HG03103 (cell line): Measurements from ENCODE around the gene TINAGL1.
"Not testable (repeated sequence)": the region's sequence is repeated elsewhere in the genome, so short reads cannot be mapped to it uniquely, and the experiment has no call there.

Experiments used
- ATAC-seq: cut with Tn5 transposase; IDR thresholded peaks from one replicate; pipeline ENCODE4 v1.9.1; 2021; ENCODE audit warnings: low read depth; ENCODE audit not compliant: unreplicated experiment

Gene TINAGL1

DNA sequence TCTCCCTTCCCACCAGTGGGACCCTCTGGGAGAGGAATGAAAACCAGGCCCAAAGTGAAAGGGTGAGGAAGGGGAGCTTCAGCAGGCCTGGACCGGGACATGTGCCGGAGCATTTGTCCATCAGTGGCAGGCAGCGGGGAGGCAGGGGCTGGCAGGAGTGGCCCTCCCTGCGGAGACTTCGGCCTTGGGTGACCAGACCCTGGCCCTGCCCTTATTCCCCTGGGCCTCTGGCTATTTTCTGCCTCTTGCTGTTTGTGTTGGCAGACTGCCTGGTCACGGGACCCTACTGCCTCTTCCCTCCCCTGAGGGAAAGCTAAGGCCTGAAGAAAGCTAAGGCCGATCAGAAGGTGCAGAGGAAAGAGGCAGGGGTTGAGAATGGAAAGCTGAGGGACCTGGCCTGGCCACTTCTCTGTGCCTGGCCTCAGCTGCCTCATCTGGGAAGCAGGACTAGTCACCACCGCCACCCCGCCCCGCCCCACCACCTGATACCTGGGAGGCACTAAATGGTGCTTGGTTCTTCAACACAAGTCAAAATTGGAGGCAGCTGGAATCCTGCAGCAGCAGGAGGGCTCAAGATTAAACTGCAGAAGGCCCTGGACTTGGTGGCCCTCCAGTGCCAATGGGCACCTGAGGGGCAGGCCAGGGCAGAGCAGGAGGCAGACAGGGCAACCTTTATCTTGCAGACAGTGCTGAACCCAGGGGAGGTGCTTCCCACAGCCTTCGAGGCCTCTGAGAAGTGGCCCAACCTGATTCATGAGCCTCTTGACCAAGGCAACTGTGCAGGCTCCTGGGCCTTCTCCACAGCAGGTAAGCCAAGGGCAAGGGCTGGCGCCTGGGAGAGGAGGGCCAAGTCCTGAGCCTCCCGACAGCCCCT, 7.9 kb downstream of the TINAGL1 start:
- no peak for ATAC-seq

GRCh38 chr1:31584869-31585735, 8.8 kb downstream of the TINAGL1 start:
- no peak for ATAC-seq

DNA sequence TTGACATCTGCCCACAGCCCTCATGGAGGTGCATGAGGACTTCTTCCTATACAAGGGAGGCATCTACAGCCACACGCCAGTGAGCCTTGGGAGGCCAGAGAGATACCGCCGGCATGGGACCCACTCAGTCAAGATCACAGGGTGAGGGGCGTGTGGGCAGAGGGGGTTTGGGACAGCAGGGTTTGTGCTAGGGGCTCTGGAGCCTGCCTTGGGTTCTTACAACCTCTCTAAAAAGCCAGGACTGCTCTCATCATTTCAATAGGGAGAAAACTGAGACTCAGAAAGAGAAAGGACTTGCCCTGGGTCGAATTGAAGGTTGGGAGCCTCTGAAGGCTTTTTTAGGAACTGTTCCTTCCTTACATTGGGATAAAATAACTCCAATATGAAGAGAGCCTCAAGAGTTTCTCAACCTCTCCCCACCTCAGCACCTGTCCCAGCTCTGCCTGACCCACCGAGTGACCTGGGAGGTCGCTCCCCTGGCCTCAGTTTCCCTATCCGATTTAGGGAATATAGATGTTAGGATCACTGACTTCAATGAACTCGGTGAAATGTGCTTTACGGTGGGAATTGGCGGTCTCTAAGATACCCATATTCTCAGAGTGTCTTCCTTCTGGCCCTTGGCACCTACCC, 9.5 kb downstream of the TINAGL1 start:
- ATAC-seq, result no peak

DNA sequence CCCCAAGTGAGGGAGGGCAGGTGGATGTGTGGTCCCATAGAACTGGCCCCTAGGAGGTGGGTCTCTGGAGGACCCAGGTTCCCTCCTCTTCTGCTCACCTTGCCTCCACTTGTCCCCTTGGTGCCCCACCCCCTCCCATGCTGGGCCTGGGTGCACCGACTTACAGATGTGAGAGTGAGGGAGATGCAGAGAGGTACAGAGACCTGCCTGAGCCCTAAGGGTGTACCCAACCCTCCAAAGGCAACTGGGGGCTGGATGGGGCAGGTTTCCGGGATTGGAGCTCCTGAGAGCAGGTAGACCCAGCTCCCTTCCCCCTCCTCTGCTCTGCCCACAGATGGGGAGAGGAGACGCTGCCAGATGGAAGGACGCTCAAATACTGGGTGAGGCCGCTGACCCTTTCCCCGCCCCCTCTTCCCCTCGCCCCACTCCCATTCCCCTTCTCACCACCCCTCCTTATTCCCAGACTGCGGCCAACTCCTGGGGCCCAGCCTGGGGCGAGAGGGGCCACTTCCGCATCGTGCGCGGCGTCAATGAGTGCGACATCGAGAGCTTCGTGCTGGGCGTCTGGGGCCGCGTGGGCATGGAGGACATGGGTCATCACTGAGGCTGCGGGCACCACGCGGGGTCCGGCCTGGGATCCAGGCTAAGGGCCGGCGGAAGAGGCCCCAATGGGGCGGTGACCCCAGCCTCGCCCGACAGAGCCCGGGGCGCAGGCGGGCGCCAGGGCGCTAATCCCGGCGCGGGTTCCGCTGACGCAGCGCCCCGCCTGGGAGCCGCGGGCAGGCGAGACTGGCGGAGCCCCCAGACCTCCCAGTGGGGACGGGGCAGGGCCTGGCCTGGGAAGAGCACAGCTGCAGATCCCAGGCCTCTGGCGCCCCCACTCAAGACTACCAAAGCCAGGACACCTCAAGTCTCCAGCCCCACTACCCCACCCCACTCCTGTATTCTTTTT, 10.3 kb downstream of the TINAGL1 start:
- no peak for ATAC-seq

DNA sequence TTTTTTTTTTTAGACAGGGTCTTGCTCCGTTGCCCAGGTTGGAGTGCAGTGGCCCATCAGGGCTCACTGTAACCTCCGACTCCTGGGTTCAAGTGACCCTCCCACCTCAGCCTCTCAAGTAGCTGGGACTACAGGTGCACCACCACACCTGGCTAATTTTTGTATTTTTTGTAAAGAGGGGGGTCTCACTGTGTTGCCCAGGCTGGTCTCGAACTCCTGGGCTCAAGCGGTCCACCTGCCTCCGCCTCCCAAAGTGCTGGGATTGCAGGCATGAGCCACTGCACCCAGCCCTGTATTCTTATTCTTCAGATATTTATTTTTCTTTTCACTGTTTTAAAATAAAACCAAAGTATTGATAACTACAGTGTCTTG, 11.0 kb downstream of the TINAGL1 start:
- not testable (repeated sequence) for ATAC-seq

DNA sequence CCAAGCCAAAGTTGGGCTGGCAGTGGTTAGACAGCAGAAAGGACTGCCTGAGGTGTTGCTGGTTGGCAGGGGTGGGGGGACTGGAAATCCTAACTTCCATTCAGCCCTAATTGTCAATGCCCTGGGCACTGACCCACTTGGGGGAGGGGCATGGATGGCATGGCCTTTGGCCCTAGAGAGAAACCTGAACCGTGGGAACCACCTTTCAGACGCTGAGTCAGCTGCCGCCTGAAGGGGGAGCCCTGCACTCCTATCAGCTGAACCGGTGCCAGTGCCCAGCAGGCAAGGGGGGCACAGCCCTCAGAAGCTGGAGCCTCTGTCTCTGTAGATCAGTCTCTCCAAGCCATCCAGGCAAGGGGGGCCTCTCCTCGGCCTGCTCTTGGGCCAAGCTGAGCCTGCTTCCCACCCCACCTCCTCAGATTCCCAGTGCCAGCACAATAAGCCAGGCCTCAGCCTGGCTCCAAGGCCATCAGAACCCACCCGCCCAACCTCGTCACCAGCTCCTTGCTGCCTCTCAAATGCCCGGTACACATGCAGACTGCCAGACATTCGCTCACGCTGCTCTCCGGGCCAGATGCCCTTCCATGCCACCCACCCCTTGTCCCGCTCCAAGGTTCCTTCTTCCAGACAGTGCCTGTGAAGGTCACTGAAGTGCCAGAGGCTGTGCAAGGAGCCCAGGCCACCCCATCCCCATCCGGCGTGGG, 11.6 kb downstream of the TINAGL1 start:
- ATAC-seq, result no peak

- no peak for ATAC-seq
Observed at GRCh38 chr1:31588751-31589515, 12.6 kb downstream of the TINAGL1 start.

- ATAC-seq, result no peak
Observed at GRCh38 chr1:31591425-31592093, 15.2 kb downstream of the TINAGL1 start.

DNA sequence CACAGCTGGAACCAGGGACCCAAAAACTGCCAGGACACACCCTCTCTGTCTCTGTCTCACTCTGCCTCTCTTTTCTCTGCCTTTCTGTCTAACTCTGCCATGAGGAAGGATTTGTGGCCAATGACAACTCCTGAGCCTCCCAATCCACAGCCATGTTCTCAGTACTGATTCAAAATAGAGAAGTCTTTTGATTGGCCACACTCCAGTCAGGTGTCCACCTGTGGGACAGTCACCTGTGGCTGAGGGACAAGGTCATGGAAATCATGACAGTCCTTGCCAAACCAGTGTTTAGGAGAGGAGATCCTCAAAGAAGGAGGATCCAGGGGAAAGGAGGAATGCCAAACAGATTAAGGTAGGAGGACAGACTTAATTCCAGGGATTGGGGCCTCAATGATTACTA, 15.8 kb downstream of the TINAGL1 start:
- no peak for ATAC-seq

DNA sequence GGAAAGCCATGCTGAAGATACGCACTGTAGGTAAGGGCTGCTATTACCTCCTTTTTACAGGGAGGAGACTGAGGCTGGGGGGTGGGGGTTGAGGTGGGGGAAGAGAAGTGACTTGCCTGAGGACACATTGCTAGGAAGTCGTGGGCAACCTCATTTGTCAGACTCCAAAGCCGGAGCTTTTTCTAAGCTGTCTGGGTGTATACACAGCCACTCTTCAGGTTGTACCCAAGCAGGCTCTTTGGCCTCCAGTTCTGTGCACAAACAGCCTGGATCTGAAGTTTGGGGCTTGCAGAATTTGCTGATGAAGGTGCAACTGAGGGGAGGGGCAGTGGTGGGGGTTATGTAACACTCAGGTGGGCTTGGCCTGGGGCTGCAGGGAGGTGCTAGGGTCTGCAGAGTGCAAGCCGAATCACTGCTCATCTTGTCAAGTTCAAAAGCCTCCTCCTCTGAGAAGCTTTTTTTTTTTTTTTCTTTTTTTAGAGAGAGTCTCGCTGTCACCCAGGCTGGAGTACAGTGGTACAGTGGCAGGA, 16.9 kb downstream of the TINAGL1 start:
- ATAC-seq, result no peak

DNA sequence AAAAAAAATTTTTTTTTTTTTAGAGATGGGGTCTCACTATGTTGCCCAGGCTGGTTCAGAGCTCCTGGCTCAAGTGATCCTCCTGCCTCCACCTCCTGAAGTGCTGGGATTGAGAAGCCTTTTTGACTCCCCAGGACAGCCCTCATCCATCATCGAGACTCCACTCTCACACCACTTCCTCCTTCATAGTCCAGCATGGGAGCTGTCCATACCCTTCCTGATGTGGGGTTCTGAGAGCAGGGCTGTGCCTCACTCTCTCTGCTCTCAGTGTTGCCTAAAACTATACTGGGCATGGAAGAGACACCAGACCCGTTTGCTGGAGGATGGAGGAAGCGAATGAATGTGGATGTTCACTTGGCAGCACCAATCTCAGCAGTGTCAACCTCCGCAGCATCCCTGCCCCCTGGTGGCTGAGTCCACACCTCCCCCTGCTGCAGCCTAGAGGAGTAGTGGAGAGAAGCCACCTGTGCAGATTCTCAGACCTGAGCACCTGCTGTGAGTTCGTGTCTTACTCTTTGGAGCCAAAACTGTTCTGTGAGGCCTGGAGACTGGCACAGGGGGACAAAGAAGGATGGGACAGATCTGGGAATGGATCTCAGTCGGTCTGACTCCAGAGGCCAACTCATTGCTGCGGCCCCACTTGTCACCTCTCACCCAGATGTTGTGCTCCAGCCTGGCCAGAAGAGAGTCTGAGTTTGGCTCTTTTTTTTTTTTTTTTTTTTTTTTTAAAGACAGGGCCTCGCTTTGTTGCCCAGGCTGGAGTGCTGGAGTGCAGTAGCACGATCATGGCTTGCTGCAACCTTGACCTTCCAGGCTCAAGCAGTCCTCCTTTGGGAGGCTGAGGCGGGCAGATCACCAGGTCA, 17.7 kb downstream of the TINAGL1 start:
- ATAC-seq, result no peak

DNA sequence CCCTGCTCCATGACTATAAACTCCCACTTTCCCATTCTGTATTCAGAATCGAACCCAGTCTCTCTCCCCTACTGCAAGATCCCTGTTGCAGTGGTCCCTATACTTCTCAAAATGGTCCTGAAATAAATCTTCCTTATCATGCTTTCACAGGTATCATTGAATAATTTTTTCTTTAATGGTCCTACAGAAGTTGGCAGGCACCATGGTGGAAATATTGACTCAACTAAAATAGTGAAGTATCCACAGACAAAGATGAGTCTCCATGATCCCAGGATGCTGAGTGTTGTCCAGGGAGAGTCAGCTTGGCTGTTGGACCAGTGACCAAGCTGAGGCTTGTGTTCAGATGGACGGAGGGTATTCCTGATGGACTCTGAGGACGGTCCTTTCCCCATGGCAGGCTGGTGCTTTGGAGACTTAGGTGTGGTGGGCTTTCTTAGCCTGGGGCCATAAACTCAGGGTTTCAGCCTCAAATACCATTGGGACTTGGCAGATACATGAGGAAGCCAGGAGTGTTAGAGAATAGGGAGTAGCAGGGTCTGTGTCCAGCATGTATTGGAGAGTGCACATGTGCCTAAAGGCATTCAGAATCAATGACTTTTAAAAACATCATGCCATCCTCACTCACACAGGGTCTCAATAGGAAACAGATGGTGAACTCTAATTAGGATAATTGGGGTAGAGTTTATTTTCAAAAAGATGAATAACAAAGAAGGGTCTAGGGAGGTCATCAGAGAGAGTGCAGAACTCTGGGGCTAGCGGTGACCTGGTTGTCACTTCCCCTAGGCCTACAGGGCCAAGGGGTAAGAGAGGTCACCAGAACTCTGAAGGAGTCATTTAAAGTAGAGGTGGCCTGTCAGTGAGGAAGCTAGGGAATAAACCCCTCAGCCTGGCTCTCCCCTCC, 19.8 kb downstream of the TINAGL1 start:
- no peak for ATAC-seq

- no peak for ATAC-seq
Observed at GRCh38 chr1:31596737-31597097, 20.4 kb downstream of the TINAGL1 start.

DNA sequence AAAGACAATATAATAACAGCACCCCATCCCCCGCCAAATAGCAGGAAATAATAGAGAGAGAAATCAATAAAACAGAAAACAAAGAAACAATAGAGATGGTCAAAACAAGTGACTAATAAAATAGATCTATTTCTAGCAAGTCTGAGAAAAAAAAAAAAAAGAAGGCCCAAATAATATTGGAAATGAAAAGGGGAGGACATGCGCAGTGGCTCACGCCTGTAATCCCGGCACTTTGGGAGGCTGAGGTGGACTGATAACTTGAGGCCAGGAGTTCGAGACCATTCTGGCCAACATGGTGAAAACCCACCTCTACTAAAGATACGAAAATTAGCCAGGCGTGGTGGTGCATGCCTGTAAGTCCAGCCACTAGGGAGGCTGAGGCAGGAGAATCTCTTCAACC, 22.7 kb downstream of the TINAGL1 start:
- ATAC-seq, result no peak

DNA sequence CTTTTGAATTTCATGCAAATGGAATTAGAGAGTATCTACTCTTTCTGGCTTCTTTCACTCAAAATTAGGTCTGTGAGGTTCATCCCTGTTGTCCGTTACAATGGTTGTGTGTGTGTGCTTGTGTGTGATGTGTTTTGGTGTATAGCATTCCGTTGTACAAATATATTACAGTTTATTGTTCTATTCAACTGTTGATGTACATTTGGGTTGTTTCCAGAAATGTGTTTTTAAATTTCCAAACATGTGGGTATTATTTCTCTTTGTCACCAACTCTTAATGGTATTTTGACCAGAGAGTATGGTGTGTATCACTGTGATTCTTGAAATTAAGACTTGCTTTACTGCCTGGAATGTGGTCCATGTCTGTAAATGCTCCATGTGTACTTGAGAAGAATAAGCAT, 24.3 kb downstream of the TINAGL1 start:
- no peak for ATAC-seq

GRCh38 chr1:31602081-31602480, 25.8 kb downstream of the TINAGL1 start:
- no peak for ATAC-seq
